CD4-positive, alpha-beta T cell (primary cell): Measurements from ENCODE around the gene NMRAL1. TPM values are rescaled to one million over a fixed set of nuclear protein-coding genes. Genes with fewer than 3 reads are reported as not detected.
A peak's percentile ranks its signal among the peaks of the same experiment; 100 is the strongest.

Experiments used
- ATAC-seq: fragments of 200-7000 bp; cut with Tn5 transposase; one replicate; pipeline ENCODE4 v1.10.0; 2022; ENCODE audit warnings: mild to moderate bottlenecking; ENCODE audit not compliant: poor library complexity
- CTCF ChIA-PET: fragments of 350-600 bp; sonication (Branson Sonifier 250); formaldehyde crosslinking; loops from one replicate; lab custom pipeline; 2021; ENCODE audit warnings: antibody characterized with exemption, inconsistent platforms; lab: Charles Lee
- POLR2A ChIA-PET: fragments of 350-600 bp; sonication (Branson Sonifier 250); formaldehyde crosslinking; loops from one replicate; lab custom pipeline; 2021; ENCODE audit warnings: antibody characterized with exemption, inconsistent platforms; lab: Charles Lee
- DNase-seq, 14 experiments: peaks; one replicate each; pipeline ENCODE4 v3.0.0-alpha.2; 2013 to 2020; ENCODE audit warnings: mixed read lengths in 2 of 14
- H3K27ac ChIP-seq, 2 donors: one replicate each; pipeline versions ENCODE4 v1.5.1 to v1.7.0; 2013; ENCODE audit warnings: low read length in 2 of 2, low read depth in 1 of 2, mild to moderate bottlenecking in 1 of 2
- H3K27me3 ChIP-seq, 2 experiments: 1 replicate in 1 of 2; 2 replicates in 1 of 2; pipeline versions ENCODE4 v1.6.1 to v1.7.0; 2013; ENCODE audit warnings: low read length in 2 of 2, control low read depth in 1 of 2, mild to moderate bottlenecking in 1 of 2, moderate library complexity in 1 of 2; ENCODE audit not compliant: insufficient read depth in 2 of 2, control insufficient read depth in 1 of 2
- H3K36me3 ChIP-seq: one replicate; pipeline ENCODE4 v1.6.1; 2013; ENCODE audit warnings: low read length, control low read depth; ENCODE audit not compliant: insufficient read depth
- H3K4me1 ChIP-seq: one replicate; pipeline ENCODE4 v1.6.1; 2013; ENCODE audit warnings: low read length, control low read depth; ENCODE audit not compliant: insufficient read depth
- H3K4me3 ChIP-seq: one replicate; pipeline ENCODE4 v1.5.1; 2013; ENCODE audit warnings: mild to moderate bottlenecking, low read length, moderate library complexity
- H3K9me3 ChIP-seq, 2 experiments: 1 replicate in 1 of 2; 2 replicates in 1 of 2; pipeline versions ENCODE4 v1.6.1 to v1.7.0; 2013; ENCODE audit warnings: low read length in 2 of 2, mild to moderate bottlenecking in 2 of 2, control low read depth in 1 of 2, moderate library complexity in 1 of 2; ENCODE audit not compliant: control insufficient read depth in 1 of 2, insufficient read depth in 1 of 2
- H3K27ac Mint-ChIP-seq: one replicate; pipeline ENCODE4 v1.8.0; 2020; ENCODE audit warnings: mixed read lengths
- H3K27me3 Mint-ChIP-seq: one replicate; pipeline ENCODE4 v1.8.0; 2021; ENCODE audit warnings: mixed read lengths
- H3K36me3 Mint-ChIP-seq: one replicate; pipeline ENCODE4 v1.8.0; 2021; ENCODE audit warnings: low read depth, mixed read lengths
- H3K4me1 Mint-ChIP-seq: one replicate; pipeline ENCODE4 v1.8.0; 2021; ENCODE audit warnings: low read depth, mixed read lengths
- H3K4me3 Mint-ChIP-seq: one replicate; pipeline ENCODE4 v1.8.0; 2020; ENCODE audit warnings: mild to moderate bottlenecking, mixed read lengths
- H3K9me3 Mint-ChIP-seq: one replicate; pipeline ENCODE4 v1.8.0; 2020; ENCODE audit warnings: mixed read lengths
- CTCF ChIP-seq: fragments of 200-600 bp; IDR thresholded peaks from one replicate; pipeline ENCODE4 v1.8.0; 2022; ENCODE audit warnings: antibody characterized with exemption, mild to moderate bottlenecking
- intact Hi-C, 2 experiments: fragments of 100-400 bp; cut with DNase I in 1 of 2; cut with micrococcal nuclease in 1 of 2; formaldehyde crosslinking; loops; one replicate each; pipeline versions ENCODE4 v1.15.1 to v1.9.0; 2023 to 2025; cut with DNase I, micrococcal nuclease
- total RNA-seq, 174 experiments: library from RNA in 2 of 174; stranded (reverse) in 2 of 174; gene quantifications; one replicate each; pipeline ENCODE4 v1.2.3 and lab custom pipeline; 2021 to 2026

NMRAL1 gene
- total RNA-seq, 2 experiments from 2014 or later: 28.6 to 29.5 TPM

- ATAC-seq (no peak), DNase-seq (no peak)
- Histone ChIP-seq H3K27me3 (no peaks in the 10 kb centered on the region), H3K4me3 (no peak overlapping the region), H3K27ac (no peak overlapping the region), H3K9me3 (no peaks in the 10 kb centered on the region), H3K36me3 (peaks cover 16% of the 10 kb centered on the region), H3K4me1 (peaks cover 33% of the 10 kb centered on the region)
- Mint-ChIP-seq H3K9me3 (no peaks in the 10 kb centered on the region), H3K4me1 (peaks cover 26% of the 10 kb centered on the region), H3K4me3 (peak overlapping the region; percentile 25), H3K36me3 (peaks cover 9% of the 10 kb centered on the region), H3K27ac (no peak overlapping the region), H3K27me3 (no peaks in the 10 kb centered on the region)
- TF ChIP-seq CTCF: no peak
- intact Hi-C loops: no loop called here
- CTCF ChIA-PET: interaction anchor here (1.1 to 1.3 kb wide), 2 partner anchors 13 to 76 kb away, joined by 3 read pairs; no protein-coding TSS in a partner anchor
- POLR2A ChIA-PET: interaction anchor here (3.1 kb wide), 1 partner anchor 34 kb away, joined by 21 read pairs; no protein-coding TSS in a partner anchor
Measured at GRCh38 chr16:4471869-4472268, 2.6 kb downstream of the NMRAL1 start.

GRCh38 chr16:4468972-4469371 is 5.5 kb downstream of the NMRAL1 start:
- ATAC-seq (no peak), DNase-seq (no peak)
- peaks cover 30% of the 10 kb centered on the region for H3K4me1 Mint-ChIP-seq
- H3K9me3 Mint-ChIP-seq: no peaks in the 10 kb centered on the region
- no peaks in the 10 kb centered on the region for H3K27me3 Mint-ChIP-seq
- H3K36me3 Mint-ChIP-seq: peaks cover 27% of the 10 kb centered on the region
- TF ChIP-seq CTCF: no peak
- H3K4me3 Mint-ChIP-seq: no peak overlapping the region
- peak overlapping the region; percentile 52 for H3K27ac Mint-ChIP-seq
- Histone ChIP-seq H3K9me3 (no peaks in the 10 kb centered on the region), H3K4me3 (no peak overlapping the region), H3K4me1 (peaks cover 30% of the 10 kb centered on the region), H3K27me3 (no peaks in the 10 kb centered on the region), H3K27ac (no peak overlapping the region), H3K36me3 (peaks cover 35% of the 10 kb centered on the region)
- CTCF ChIA-PET: no interaction called here
- POLR2A ChIA-PET: no interaction called here
- intact Hi-C loops: no loop called here

GRCh38 chr16:4467916-4468315 is 6.5 kb downstream of the NMRAL1 start:
- Mint-ChIP-seq H3K27ac (no peak overlapping the region), H3K36me3 (peaks cover 36% of the 10 kb centered on the region)
- intact Hi-C loops: no loop called here

More at GRCh38 chr16:4467916-4468315, 6.5 kb downstream of the NMRAL1 start:
- H3K4me3 ChIP-seq: no peak overlapping the region
- CTCF ChIA-PET: interaction anchor here (1.3 kb wide), 1 partner anchor 8 kb away, joined by 4 read pairs; the partner anchor contains the start of gene HMOX2
- peaks cover 24% of the 10 kb centered on the region for H3K4me1 ChIP-seq
- H3K27me3 Mint-ChIP-seq: no peaks in the 10 kb centered on the region
- TF ChIP-seq CTCF: no peak
- peaks cover 23% of the 10 kb centered on the region for H3K4me1 Mint-ChIP-seq
- no peak overlapping the region for H3K27ac ChIP-seq
- ATAC-seq (no peak), DNase-seq (no peak)
- no peaks in the 10 kb centered on the region for H3K27me3 ChIP-seq
- H3K9me3 Mint-ChIP-seq: no peaks in the 10 kb centered on the region
- H3K9me3 ChIP-seq: no peaks in the 10 kb centered on the region
- POLR2A ChIA-PET: interaction anchor here (1.0 kb wide), 1 partner anchor 17 kb away, joined by 3 read pairs; no protein-coding TSS in a partner anchor
- peaks cover 45% of the 10 kb centered on the region for H3K36me3 ChIP-seq
- no peak overlapping the region for H3K4me3 Mint-ChIP-seq
